AML-193 (cell line): ENCODE measurements around the gene RNF187.
A peak's percentile ranks its signal among the peaks of the same experiment; 100 is the strongest.

Experiments used
- DNase-seq, 2 experiments: peaks; one replicate each; lab custom pipeline; 2025; lab: John Stamatoyannopoulos, UW

The RNF187 gene

GRCh38 chr1:228510101-228510802, 23.1 kb downstream of the RNF187 start:
- no peak for DNase-seq

DNA sequence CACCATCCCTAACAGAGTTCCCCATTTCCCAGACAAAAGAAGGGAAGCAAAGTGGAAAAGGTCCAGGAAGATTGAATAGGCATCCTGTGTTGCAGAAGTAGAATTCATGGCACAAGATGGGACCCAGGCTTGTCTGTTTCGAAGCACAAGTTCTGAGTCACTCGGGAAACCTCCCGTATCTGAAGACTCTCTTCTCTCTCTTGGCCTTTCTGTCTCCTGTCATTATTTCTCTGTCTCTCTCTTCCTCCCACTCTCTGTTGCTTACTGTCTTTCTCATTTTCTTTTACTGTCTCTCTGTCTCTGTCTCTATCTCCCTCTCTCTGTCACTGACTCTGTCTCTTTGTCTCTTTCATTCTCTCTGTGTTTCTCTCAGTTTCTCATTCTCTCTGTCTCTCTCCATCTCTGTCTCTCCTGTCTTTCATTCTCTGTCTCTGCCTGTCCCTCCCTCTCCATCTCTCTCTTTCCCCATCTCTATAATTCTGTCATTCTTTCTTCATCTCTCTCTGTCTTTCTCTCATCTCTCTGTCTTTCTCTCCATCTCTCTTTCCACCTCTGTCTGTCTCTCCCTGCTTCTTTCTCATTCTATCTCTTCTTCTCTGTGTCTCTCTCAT, 23.7 kb downstream of the RNF187 start:
- no peak for DNase-seq

GRCh38 chr1:228511546-228512445, 24.6 kb downstream of the RNF187 start:
- DNase-seq: no peak

GRCh38 chr1:228512781-228513198, 25.6 kb downstream of the RNF187 start:
- DNase-seq: no peak

DNA sequence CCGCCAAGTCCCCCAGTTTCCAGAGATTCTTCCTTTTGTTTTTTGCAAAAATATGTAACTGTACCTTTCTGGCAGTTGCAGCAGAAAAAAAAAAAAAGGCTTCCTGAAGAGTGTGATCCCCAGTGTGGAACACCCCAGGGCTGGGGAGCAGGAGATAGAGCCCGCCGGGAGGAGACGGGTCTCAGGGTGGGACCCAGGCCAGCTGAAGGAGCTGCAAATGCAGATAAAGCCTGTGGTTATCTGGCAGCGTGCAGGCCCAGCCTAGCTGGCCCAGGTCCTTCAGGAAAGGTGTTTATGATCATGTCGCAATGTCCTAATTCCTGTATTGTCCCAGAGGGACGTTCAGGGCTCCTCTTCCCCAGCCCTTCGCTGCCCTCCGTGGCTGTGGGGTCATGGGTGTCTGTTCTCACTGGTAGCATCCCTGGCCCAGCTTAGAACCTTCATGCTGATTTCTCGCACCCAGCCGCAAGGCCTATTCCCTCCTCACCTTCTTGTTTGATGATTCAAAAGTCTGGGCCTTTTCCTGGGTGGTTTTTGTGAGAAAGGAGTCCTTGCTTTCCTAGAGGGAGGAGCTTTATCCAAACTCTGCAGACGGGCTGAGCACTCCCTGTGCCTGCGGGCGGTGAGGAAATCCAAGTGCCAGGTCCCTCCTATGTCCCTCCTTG, 26.2 kb downstream of the RNF187 start:
- no peak for DNase-seq

- DNase-seq: no peak
Observed at GRCh38 chr1:228514421-228514820, 27.2 kb downstream of the RNF187 start.

DNA sequence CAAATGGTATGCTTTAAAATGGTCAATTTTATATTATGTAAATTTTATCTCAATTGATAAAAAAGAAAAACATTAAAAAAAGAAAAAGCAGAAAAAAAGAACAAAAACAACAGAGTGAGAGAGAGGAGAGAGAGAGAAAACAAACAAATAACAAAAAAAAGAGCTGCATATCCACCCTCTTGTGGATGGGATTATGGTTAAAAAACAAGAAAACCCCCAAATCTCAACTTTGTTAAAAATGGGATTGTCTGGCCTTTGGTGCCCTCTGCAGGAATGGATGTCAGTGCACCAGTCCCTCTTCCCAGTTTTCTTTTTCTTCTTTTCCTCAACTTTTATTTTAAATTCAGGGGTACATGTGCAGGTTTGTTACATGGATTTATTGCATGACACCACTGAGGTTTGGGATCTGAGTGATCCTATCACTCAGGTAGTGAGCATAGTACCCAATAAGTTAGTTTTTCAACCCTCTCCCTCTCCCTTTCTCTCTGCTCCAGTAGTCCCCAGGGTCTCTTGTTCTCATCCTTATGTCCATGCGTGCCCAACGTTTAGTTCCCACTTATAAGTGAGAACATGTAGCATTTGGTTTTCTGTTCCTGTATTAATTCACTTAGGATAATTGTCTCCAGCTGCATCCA, 28.1 kb downstream of the RNF187 start:
- DNase-seq: peak; percentile 9 to 28

- no peak for DNase-seq
Observed at GRCh38 chr1:228517655-228518054, 30.5 kb downstream of the RNF187 start.

- DNase-seq: no peak
Observed at GRCh38 chr1:228527596-228527995, 40.4 kb downstream of the RNF187 start.

DNA sequence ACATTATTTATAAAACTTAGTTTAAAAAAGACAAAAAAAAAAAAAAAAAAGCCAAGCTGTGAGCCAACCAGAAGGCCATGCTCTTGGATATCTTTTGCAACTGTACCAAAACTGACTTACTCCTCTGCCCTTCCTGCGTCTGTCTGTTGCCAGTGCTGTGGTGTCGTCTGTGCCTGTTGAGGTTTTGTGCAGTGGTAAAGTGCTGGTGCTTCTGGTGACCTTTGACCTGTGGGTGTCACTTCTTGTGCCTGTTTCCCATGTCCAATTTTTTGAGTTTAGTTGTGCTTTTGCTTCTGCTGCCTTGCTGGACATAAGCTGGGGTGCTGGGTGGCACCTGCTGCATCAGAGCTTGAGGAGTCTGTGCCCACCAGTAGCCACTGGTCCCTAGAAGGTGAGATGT, 41.4 kb downstream of the RNF187 start:
- DNase-seq: no peak

DNA sequence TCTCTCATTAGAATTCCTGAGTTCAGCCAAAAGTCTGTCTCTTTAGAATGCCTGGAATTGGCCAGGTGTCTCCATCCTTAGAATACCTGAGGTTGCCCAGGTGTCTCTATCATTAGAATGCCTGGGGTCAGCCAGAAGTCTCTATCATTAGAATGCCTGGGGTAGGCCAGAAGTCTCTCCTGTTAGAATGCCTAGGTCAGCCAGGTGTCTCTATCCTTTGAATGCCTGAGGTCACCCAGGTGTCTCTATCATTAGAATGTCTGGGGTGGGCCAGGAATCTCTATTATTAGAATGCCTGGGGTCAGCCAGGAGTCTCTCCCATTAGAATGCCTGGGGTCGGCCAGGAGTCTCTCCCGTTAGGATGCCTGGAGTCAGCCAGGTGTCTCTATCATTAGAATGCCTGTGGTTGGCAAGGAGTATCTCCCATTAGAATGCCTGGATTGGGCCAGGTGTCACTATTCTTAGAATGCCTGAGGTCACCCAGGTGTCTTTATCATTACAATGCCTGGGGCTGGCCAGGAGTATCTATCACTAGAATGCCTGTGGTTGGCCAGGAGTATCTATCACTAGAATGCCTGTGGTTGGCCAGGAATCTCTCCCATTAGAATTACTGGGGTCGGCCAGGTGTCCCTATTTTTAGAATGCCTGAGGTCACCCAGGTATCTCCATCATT, 43.0 kb downstream of the RNF187 start:
- no peak for DNase-seq

DNA sequence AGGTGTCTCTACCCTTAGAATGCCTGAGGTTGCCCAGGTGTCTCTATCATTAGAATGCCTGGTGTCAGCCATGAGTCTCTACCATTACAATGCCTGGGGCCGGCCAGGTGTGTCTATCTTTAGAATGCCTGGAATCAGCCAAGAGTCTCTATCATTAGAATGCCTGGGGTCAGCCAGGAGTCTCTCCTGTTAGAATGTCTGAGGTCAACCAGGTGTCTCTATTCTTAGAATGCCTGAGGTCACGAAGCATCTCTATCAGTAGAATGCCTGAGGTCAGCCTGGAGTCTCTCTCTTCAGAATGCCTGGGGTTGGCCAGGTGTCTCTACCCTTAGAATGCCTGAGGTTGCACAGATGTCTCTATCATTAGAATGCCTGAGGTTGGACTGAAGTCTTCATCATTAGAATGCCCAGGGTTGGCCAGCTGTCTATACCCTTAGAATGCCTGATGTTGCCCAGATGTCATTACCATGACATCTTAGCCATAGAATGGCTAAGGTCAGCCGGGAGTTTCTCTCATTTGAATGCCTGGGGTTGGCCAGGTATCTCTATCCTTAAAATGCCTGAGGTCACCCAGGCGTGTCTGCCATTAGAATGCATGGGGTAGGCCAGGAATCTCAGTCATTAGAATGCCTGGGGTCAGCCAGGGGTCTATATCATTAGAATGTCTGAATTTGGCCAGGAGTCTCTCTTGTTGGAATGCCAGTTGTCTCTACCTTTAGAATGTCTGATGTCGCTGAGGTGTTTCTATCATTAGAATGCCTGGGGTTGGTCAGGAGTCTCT, 44.0 kb downstream of the RNF187 start:
- no peak for DNase-seq

DNA sequence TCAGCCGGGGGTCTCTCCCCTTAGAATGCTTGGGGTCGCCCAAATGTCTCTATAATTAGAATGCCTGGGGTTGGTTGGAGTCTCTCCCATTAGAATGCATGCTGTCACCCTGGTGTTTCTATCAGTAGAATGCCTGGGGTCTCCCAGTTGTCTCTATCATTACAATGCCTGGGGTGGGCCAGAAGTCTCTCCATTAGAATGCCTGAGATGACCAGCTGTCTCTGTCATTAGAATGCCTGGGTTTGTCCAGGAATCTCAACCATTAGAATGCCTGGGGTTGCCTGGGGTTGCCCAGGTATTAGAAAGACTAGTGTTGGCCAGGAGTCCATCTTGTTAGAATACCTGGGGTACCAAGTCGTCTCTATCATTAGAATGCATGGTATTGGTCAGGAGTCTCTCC, 51.6 kb downstream of the RNF187 start:
- no peak for DNase-seq

DNA sequence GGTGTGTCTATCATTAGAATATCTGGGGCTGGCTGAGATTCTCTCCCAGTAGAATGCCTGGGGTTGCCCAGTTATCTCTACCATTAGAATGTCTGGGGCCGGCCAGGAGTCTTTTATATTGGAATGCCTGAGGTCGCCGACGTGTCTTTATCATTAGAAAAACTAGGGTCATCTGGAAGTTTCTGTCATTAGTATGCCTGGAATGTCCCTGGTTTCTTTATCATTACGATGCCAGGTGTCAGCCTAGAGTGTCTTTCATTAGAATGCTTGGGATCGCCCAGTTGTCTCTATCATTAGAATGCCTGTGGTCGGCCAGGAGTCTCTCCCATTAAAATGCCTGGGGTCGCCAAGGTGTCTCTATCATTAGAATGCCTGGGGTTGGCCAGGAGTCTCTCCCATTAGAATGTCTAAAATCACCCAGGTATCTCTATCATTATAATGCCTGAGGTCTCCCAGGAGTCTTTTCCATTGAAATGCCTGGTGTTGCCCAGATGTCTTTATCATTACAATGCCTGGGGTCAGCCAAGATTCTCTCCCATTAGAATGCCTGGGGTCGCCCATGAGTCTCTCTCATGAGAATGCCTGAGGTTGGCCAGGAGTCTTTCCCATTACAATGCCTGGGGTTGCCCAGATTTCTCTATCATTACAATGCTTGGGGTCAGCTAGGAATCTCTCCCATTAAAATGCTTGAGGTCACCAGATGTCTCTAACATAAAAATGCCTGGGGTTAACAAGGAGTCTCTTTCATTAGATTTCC, 53.2 kb downstream of the RNF187 start:
- no peak for DNase-seq

- no peak for DNase-seq
Observed at GRCh38 chr1:228541725-228542124, 54.5 kb downstream of the RNF187 start.

DNA sequence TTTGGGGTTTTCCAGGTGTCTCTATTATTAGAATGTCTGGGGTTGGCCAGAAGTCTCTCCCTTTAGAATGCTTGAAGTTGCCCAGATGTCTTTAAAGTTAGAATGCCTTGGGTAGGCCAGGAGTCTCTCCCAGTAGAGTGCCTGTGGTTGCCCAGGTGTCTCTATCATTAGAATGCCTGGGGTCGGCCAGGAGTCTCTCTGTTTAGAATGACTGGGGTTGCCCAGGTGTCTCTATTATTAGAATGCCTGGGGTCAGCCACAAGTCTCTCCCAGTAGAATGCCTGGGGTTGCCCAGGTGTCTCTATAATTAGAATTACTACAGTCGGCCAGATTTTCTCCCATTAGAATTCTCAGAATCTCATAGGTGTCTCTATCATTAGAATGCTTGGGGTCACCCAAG, 55.2 kb downstream of the RNF187 start:
- DNase-seq: no peak

- DNase-seq: no peak
Observed at GRCh38 chr1:228542981-228543380, 55.8 kb downstream of the RNF187 start.

DNA sequence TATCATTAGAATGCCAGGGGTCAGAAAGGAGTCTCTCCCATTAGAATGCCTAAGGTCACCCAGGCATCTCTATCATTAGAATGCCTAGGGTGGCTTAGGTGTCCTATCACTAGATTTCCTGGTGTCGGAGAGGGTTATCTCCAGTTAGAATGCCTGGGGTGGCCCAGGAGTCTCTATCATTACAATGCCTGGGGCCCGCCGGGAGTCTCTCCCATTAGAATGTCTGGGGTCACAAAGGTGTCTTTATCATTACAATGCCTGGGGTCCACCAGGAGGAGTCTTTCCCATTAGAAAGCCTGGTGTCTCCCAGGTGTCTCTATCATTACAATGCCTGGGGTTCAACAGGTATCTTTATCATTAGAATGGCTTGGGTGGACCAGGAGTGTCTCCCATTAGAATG, 56.2 kb downstream of the RNF187 start:
- no peak for DNase-seq

- no peak for DNase-seq
Observed at GRCh38 chr1:228544021-228544850, 57.1 kb downstream of the RNF187 start.
